Naive B cell (primary cell): ENCODE results near the gene SCN10A. TPM values are rescaled to one million over a fixed set of nuclear protein-coding genes. Genes with fewer than 3 reads are reported as not detected.

Source experiments
- ATAC-seq, 2 donors: fragments of 150-1000 bp; cut with Tn5 transposase; 2 replicates each; pipeline ENCODE4 v1.10.0; 2021; ENCODE audit warnings: low read depth in 2 of 2, mild to moderate bottlenecking in 2 of 2, moderate library complexity in 2 of 2
- DNase-seq: peaks from one replicate; pipeline ENCODE4 v3.0.0; 2022
- H3K27ac Mint-ChIP-seq, 6 donors: one replicate each; pipeline ENCODE4 v1.8.0; 2020 to 2022; ENCODE audit warnings: mild to moderate bottlenecking in 6 of 6, mixed read lengths in 6 of 6, moderate library complexity in 5 of 6, inconsistent platforms in 2 of 6
- H3K27me3 Mint-ChIP-seq, 3 donors: one replicate each; pipeline ENCODE4 v1.8.0; 2021 to 2022; ENCODE audit warnings: mixed read lengths in 3 of 3, mild to moderate bottlenecking in 1 of 3
- H3K36me3 Mint-ChIP-seq, 2 donors: one replicate each; pipeline ENCODE4 v1.8.0; 2020 to 2022; ENCODE audit warnings: mixed read lengths in 2 of 2, inconsistent platforms in 1 of 2, mild to moderate bottlenecking in 1 of 2
- H3K4me1 Mint-ChIP-seq, 3 donors: one replicate each; pipeline ENCODE4 v1.8.0; 2020 to 2022; ENCODE audit warnings: mixed read lengths in 3 of 3, inconsistent platforms in 1 of 3, mild to moderate bottlenecking in 1 of 3, moderate library complexity in 1 of 3
- H3K4me3 Mint-ChIP-seq, 8 donors: one replicate each; pipeline ENCODE4 v1.8.0; 2020 to 2022; ENCODE audit warnings: mild to moderate bottlenecking in 8 of 8, mixed read lengths in 8 of 8, moderate library complexity in 8 of 8, inconsistent platforms in 2 of 8
- H3K9me3 Mint-ChIP-seq, 7 donors: one replicate each; pipeline ENCODE4 v1.8.0; 2020 to 2022; ENCODE audit warnings: mixed read lengths in 7 of 7, mild to moderate bottlenecking in 5 of 7, inconsistent platforms in 2 of 7, moderate library complexity in 1 of 7
- polyA plus RNA-seq, 6 donors: library from polyadenylated mRNA; unstranded; fragments of 300-500 nt; fragmentation: Illumina TruSeq; gene quantifications; one replicate each; pipeline ENCODE4 v1.2.3, GENCODE V29; 2021; ENCODE audit warnings: low read depth in 6 of 6

Gene SCN10A
- polyA plus RNA-seq, 6 donors from 2014 or later, result not detected

GRCh38 chr3:38824349-38824748 is 8.3 kb upstream of the SCN10A start:
- ATAC-seq, result no peak
- DNase-seq, result no peak
- Mint-ChIP-seq H3K4me1 (no peaks in the 10 kb centered on the region), H3K27ac (no peak overlapping the region), H3K4me3 (no peak overlapping the region), H3K27me3 (peaks cover 15 to 31% (median 24%) of the 10 kb centered on the region in 3 donors), H3K36me3 (no peaks in the 10 kb centered on the region), H3K9me3 (peaks cover 0 to 5% (median 0%) of the 10 kb centered on the region in 7 donors)

DNA sequence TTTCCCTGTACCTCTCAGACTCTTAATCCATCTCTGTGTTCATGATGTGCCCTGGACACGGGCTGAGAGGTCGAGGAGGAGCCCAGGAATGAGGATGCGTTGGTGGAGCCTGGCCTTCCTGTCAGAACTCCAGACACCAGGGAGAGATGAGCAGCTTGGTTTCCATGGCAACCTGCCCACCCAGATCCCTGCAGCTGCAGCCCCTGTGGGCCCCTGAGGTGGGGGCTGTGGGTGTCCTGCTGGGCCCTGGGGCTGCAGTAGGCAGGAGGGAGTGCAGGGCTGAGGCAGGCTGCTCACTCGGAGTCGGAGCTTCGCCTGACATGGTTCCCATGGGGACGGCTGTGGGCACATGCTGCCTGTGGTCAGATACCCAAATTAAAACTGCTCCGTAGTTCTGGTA is 7.7 kb upstream of the SCN10A start:
- Mint-ChIP-seq H3K4me3 (no peak overlapping the region), H3K4me1 (no peaks in the 10 kb centered on the region), H3K9me3 (peaks cover 0 to 5% (median 0%) of the 10 kb centered on the region in 7 donors)

GRCh38 chr3:38823186-38823585 is 7.2 kb upstream of the SCN10A start:
- ATAC-seq (no peak), DNase-seq (no peak)
- Mint-ChIP-seq H3K4me3 (no peak overlapping the region), H3K36me3 (no peaks in the 10 kb centered on the region), H3K4me1 (no peaks in the 10 kb centered on the region), H3K9me3 (peaks cover 0 to 5% (median 0%) of the 10 kb centered on the region in 7 donors), H3K27me3 (peaks cover 8 to 31% (median 17%) of the 10 kb centered on the region in 3 donors), H3K27ac (no peak overlapping the region)

More for the DNA sequence above, 7.7 kb upstream of the SCN10A start:
- no peak for ATAC-seq
- no peak overlapping the region for H3K27ac Mint-ChIP-seq
- H3K36me3 Mint-ChIP-seq, result no peaks in the 10 kb centered on the region
- DNase-seq, result no peak
- peaks cover 12 to 31% (median 20%) of the 10 kb centered on the region in 3 donors for H3K27me3 Mint-ChIP-seq

DNA sequence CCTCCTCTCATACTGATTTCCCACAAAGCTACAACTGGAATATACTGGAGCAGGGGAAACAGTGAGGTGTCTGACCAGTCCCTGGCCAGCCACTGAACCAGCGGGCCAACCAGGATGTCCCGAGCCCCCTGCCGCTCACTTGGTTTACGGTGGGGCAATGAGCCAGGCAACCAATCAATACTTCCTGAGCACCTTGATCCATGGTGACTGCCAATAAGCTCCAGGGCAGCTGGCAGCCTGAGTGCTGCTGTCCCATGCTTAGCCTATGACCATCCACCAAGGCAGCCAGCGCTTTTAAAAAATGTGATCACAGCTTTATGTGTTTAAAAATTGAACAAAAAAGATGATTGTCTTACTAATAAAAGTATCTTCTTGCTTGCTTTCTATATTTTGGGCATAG is 4.2 kb downstream of the SCN10A start:
- Mint-ChIP-seq H3K9me3 (peaks cover 0 to 3% (median 0%) of the 10 kb centered on the region in 7 donors), H3K27me3 (peaks cover under 1 to 18% (median 6%) of the 10 kb centered on the region in 3 donors), H3K27ac (no peak overlapping the region), H3K4me1 (no peaks in the 10 kb centered on the region), H3K4me3 (no peak overlapping the region), H3K36me3 (no peaks in the 10 kb centered on the region)
- ATAC-seq (no peak), DNase-seq (no peak)

DNA sequence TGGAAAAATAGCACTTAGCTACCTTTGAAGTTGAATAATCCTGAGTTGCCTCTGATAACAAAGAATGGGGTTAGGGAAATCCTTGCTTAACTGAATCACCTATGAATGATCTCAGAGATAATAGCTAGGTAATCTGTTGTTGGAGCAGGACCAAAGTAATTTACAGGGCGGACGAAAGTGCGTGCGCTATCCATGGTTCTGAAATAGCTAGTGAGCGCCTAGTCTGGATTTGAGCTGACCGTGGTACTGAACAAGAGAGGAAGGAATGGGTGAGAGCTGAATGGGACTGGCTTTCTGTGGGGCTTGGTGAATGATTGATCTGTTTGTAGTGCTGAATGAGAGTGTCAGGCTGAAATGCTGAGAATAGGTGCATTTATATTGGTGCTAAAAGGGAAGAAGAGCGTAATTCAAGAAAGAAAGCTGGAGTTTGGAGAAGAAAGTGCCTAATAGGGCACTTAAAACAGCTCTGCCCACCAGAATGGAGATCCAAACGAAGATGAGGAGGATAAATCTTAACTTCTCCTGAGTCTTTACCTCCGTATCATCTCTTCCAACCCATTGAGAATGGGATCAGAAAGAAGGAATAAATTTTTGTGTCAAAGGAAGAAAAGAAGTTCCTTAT is 10.1 kb downstream of the SCN10A start:
- ATAC-seq (no peak), DNase-seq (no peak)
- Mint-ChIP-seq H3K36me3 (no peaks in the 10 kb centered on the region), H3K9me3 (peaks cover 2 to 13% (median 5%) of the 10 kb centered on the region in 7 donors), H3K4me3 (no peak overlapping the region), H3K4me1 (no peaks in the 10 kb centered on the region), H3K27me3 (peaks cover 0 to 4% (median 0%) of the 10 kb centered on the region in 3 donors), H3K27ac (no peak overlapping the region)

GRCh38 chr3:38805004-38805403 is 11.0 kb downstream of the SCN10A start:
- Mint-ChIP-seq H3K4me1 (no peaks in the 10 kb centered on the region), H3K27me3 (peaks cover 0 to 4% (median 0%) of the 10 kb centered on the region in 3 donors), H3K9me3 (peaks cover 2 to 13% (median 5%) of the 10 kb centered on the region in 7 donors), H3K4me3 (no peak overlapping the region), H3K27ac (no peak overlapping the region), H3K36me3 (no peaks in the 10 kb centered on the region)
- ATAC-seq (no peak), DNase-seq (no peak)

- Mint-ChIP-seq H3K27ac (no peak overlapping the region), H3K4me1 (no peaks in the 10 kb centered on the region), H3K9me3 (peaks cover 0 to 8% (median 2%) of the 10 kb centered on the region in 7 donors), H3K4me3 (no peak overlapping the region), H3K36me3 (no peaks in the 10 kb centered on the region), H3K27me3 (peaks cover 0 to 9% (median 0%) of the 10 kb centered on the region in 3 donors)
- DNase-seq (no peak), ATAC-seq (no peak)
Observed at GRCh38 chr3:38800511-38800910, 15.5 kb downstream of the SCN10A start.

GRCh38 chr3:38793721-38794120 is 22.3 kb downstream of the SCN10A start:
- Mint-ChIP-seq H3K4me3 (no peak overlapping the region), H3K9me3 (peaks cover 0 to 4% (median 0%) of the 10 kb centered on the region in 7 donors), H3K36me3 (no peaks in the 10 kb centered on the region), H3K4me1 (no peaks in the 10 kb centered on the region), H3K27me3 (peaks cover 0 to 8% (median 8%) of the 10 kb centered on the region in 3 donors), H3K27ac (no peak overlapping the region)
- no peak for ATAC-seq
- no peak for DNase-seq

GRCh38 chr3:38792983-38793382 is 23.0 kb downstream of the SCN10A start:
- ATAC-seq (no peak), DNase-seq (no peak)
- H3K9me3 Mint-ChIP-seq, result peaks cover 0 to 4% (median 0%) of the 10 kb centered on the region in 7 donors
- H3K4me3 Mint-ChIP-seq, result no peak overlapping the region
- no peaks in the 10 kb centered on the region for H3K4me1 Mint-ChIP-seq
- H3K27ac Mint-ChIP-seq, result no peak overlapping the region
- H3K36me3 Mint-ChIP-seq, result no peaks in the 10 kb centered on the region
- peaks cover 0 to 8% (median 6%) of the 10 kb centered on the region in 3 donors for H3K27me3 Mint-ChIP-seq

DNA sequence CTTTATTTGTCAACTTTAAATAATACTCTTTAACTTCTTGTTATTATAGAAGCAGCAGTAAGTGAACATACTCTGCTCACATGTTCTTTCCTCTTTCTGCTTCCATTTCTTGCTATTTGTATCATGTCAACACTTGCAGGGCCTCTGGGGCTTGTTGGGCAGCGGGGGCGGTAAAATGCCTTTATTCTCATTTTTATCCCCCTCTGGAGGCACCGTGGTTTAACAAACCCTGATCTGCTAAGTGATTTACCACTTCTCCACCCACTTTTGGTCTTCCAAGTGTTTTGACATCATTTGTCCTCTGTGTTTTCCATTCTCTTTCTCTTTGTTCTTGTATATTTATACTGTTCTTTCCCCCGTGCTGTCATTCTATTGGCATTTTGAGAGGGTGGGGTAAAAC is 33.9 kb downstream of the SCN10A start:
- Mint-ChIP-seq H3K36me3 (no peaks in the 10 kb centered on the region), H3K4me1 (no peaks in the 10 kb centered on the region), H3K27ac (no peak overlapping the region), H3K9me3 (peaks cover 2 to 27% (median 9%) of the 10 kb centered on the region in 7 donors), H3K4me3 (no peak overlapping the region), H3K27me3 (peaks cover 0 to 14% (median 8%) of the 10 kb centered on the region in 3 donors)
- no peak for ATAC-seq
- no peak for DNase-seq

- Mint-ChIP-seq H3K36me3 (peaks cover 0 to 7% of the 10 kb centered on the region in 2 donors), H3K4me3 (no peak overlapping the region)
Observed at GRCh38 chr3:38773528-38773927, 42.5 kb downstream of the SCN10A start.

DNA sequence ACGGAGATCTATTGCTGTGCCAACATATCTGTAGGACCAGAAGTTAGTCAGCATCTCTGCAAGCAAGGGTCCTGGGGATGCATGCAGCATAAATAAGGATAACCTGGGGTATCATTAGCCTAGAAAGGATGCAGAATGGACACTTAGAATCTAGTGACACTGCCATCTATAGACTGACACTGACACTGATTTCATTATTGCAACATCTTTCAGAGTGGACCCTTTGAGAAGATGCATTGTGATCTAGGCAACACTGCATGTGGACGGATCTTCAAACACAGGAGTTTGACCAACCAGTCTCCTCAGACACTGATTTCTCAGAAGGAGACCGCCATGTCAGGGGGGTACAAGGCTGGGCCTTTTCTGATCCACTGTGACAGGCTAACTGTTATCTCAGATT is 52.4 kb downstream of the SCN10A start:
- no peak for ATAC-seq
- DNase-seq, result no peak
- H3K27me3 Mint-ChIP-seq, result peaks cover 0 to 9% (median 7%) of the 10 kb centered on the region in 3 donors
- H3K4me1 Mint-ChIP-seq, result no peaks in the 10 kb centered on the region
- no peak overlapping the region for H3K4me3 Mint-ChIP-seq
- peaks cover 8 to 23% (median 12%) of the 10 kb centered on the region in 7 donors for H3K9me3 Mint-ChIP-seq
- H3K27ac Mint-ChIP-seq, result no peak overlapping the region
- peaks cover 0 to 6% of the 10 kb centered on the region in 2 donors for H3K36me3 Mint-ChIP-seq

More at GRCh38 chr3:38773528-38773927, 42.5 kb downstream of the SCN10A start:
- Mint-ChIP-seq H3K27ac (no peak overlapping the region), H3K4me1 (no peaks in the 10 kb centered on the region), H3K27me3 (peaks cover 7 to 43% (median 26%) of the 10 kb centered on the region in 3 donors), H3K9me3 (peaks cover 3 to 33% (median 14%) of the 10 kb centered on the region in 7 donors)
- ATAC-seq (no peak), DNase-seq (no peak)

- Mint-ChIP-seq H3K27ac (no peak overlapping the region), H3K27me3 (peaks cover 17 to 18% (median 17%) of the 10 kb centered on the region in 3 donors), H3K4me3 (no peak overlapping the region), H3K4me1 (no peaks in the 10 kb centered on the region), H3K36me3 (no peaks in the 10 kb centered on the region), H3K9me3 (peaks cover 0 to 14% (median 2%) of the 10 kb centered on the region in 7 donors)
- ATAC-seq (no peak), DNase-seq (no peak)
Observed at GRCh38 chr3:38758557-38758956, 57.5 kb downstream of the SCN10A start.

DNA sequence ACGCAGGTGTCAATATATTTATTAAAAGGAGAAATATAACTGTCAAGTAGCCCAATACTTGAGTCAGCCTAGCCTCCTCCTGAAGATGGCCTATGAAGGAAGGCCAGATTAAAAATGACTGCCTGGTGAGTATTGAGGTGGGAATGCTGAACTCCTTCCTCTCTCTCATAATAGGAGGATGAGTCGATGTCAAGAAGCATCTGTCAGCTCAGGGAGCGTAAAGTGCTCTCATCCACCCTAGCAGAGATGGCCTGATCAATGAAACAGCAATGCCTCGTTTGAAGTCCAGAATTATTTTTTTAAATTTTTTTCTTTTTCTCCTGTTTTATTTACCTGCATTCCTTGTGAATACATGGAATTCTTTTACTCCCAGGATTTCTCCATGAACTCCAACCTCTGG is 58.3 kb downstream of the SCN10A start:
- Mint-ChIP-seq H3K36me3 (no peaks in the 10 kb centered on the region), H3K27me3 (peaks cover 17 to 19% (median 18%) of the 10 kb centered on the region in 3 donors), H3K4me1 (no peaks in the 10 kb centered on the region), H3K9me3 (peaks cover 0 to 14% (median 2%) of the 10 kb centered on the region in 7 donors), H3K27ac (no peak overlapping the region), H3K4me3 (no peak overlapping the region)
- ATAC-seq (no peak), DNase-seq (no peak)
